Measurements from ENCODE around the gene C2orf92.

Gene C2orf92

GRCh38 chr2:97713296-97714083 lies 44.0 kb downstream of the C2orf92 start, which contains the start of gene ZAP70:
Gene ZAP70, plus strand, starts transcription at chr2:97713576. Its CDS starts 10,461 bp downstream, at chr2:97724037.
- peaks cover 34 to 100% (median 98%) of the 10 kb centered on the region in 10 experiments for H3K4me1 ChIP-seq
- H4K20me1 ChIP-seq = no peaks in the 10 kb centered on the region
- H3K9ac ChIP-seq = peak within 1 kb of the TSS; percentile 77 to 95 (median 89)
- no peaks in the 10 kb centered on the region for H3K36me3 ChIP-seq
- TF ChIP-seq Cebpa-rat (IDR thresholded peaks at IDR 0.05) = no peak
- no peaks in the 10 kb centered on the region for H3K9me3 ChIP-seq (replicated peaks in 1 of 11)
- H3K4me3 ChIP-seq = peak within 1 kb of the TSS; percentile 6 to 66 (median 55); a peak in 17 of 20 replicates
- peak within 1 kb of the TSS; percentile 69 to 99 (median 95); a peak in 21 of 22 replicates for H3K27ac ChIP-seq
- peak within 1 kb of the TSS; percentile 61 to 98 (median 92) for H3K4me2 ChIP-seq
- H3K27me3 ChIP-seq = no peaks in the 10 kb centered on the region

GRCh38 chr2:97714084-97714949 lies 44.8 kb downstream of the C2orf92 start:
- peak overlapping the region; percentile 77 to 95 (median 89) for H3K9ac ChIP-seq
- no peaks in the 10 kb centered on the region for H4K20me1 ChIP-seq
- H3K4me1 ChIP-seq = peaks cover 40 to 100% (median 98%) of the 10 kb centered on the region in 10 experiments
- no peaks in the 10 kb centered on the region for H3K36me3 ChIP-seq
- no peaks in the 10 kb centered on the region for H3K27me3 ChIP-seq
- H3K27ac ChIP-seq = peak overlapping the region; percentile 69 to 99 (median 95); a peak in 21 of 22 replicates
- peak overlapping the region; percentile 6 to 66 (median 55); a peak in 17 of 20 replicates for H3K4me3 ChIP-seq
- no peak for TF ChIP-seq Cebpa-rat (IDR thresholded peaks at IDR 0.05)
- H3K4me2 ChIP-seq = peak overlapping the region; percentile 61 to 98 (median 92)
- H3K9me3 ChIP-seq (replicated peaks in 1 of 11) = no peaks in the 10 kb centered on the region

DNA sequence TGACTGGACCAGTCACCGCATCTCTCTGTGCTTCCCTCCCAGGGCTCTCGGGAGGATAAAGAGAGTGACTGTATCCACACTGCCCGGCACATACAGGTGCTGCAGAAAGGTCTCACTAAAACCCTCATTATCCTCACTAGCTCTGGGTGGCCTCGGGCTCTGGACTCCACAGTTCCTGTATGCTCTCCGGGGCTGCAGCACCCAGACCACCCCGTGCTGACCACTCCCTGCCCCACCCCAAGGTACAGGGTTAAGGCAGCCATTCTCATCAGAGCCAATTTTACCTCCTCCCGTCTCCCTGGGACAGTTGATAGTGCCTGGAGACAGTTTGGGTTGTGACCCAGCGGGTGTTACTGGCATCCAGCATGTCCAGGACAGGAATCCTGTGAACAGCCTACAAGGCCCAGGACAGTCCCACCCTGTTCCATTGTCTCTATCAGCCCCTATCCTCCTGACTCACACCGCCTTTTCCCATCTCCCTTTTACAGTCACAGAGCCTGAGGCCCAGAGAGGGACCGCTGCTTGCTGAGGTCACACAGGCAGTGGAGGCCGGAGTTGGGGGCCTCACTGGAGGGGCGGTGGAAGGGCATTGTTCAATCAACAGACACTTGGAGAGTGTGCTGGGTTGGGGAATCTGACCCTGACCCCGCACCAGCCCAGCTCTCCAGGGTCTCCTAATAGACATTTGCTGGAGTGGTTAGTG lies 45.6 kb downstream of the C2orf92 start:
- no peaks in the 10 kb centered on the region for H4K20me1 ChIP-seq
- no peaks in the 10 kb centered on the region for H3K9me3 ChIP-seq (replicated peaks in 1 of 11)
- no peak for TF ChIP-seq Cebpa-rat (IDR thresholded peaks at IDR 0.05)
- peak overlapping the region in 5 of 10 experiments; percentile 46 to 62 (median 55); a peak in 8 of 20 replicates for H3K4me3 ChIP-seq
- no peaks in the 10 kb centered on the region for H3K36me3 ChIP-seq
- peak overlapping the region in 8 of 11 experiments; percentile 91 to 99 (median 96); a peak in 16 of 22 replicates for H3K27ac ChIP-seq
- no peaks in the 10 kb centered on the region for H3K27me3 ChIP-seq
- peak overlapping the region in 9 of 11 experiments; percentile 11 to 95 (median 89); a peak in 17 of 22 replicates for H3K9ac ChIP-seq
- H3K4me1 ChIP-seq = peaks cover 44 to 100% (median 100%) of the 10 kb centered on the region in 10 experiments
- H3K4me2 ChIP-seq = peak overlapping the region; percentile 61 to 98 (median 92); a peak in 21 of 22 replicates

- Histone ChIP-seq H3K27me3 (no peaks in the 10 kb centered on the region), H3K4me1 (peaks cover 44 to 100% (median 100%) of the 10 kb centered on the region in 10 experiments), H3K4me2 (peak overlapping the region in 9 of 11 experiments; percentile 88 to 98 (median 93); a peak in 18 of 22 replicates), H3K36me3 (peaks cover 0 to 9% (median 0%) of the 10 kb centered on the region in 11 experiments; a peak in 5 of 22 replicates), H3K4me3 (peak overlapping the region in 2 of 10 experiments; percentile 25 to 54; a peak in 1 of 20 replicates), H3K9ac (peak overlapping the region in 9 of 11 experiments; percentile 11 to 95 (median 89); a peak in 15 of 22 replicates), H3K9me3 (replicated peaks in 1 of 11) (no peaks in the 10 kb centered on the region), H4K20me1 (no peaks in the 10 kb centered on the region), H3K27ac (peak overlapping the region in 8 of 11 experiments; percentile 19 to 99 (median 95); a peak in 16 of 22 replicates)
- TF ChIP-seq Cebpa-rat (IDR thresholded peaks at IDR 0.05) = no peak
Observed at GRCh38 chr2:97715951-97716694, 46.6 kb downstream of the C2orf92 start.

DNA sequence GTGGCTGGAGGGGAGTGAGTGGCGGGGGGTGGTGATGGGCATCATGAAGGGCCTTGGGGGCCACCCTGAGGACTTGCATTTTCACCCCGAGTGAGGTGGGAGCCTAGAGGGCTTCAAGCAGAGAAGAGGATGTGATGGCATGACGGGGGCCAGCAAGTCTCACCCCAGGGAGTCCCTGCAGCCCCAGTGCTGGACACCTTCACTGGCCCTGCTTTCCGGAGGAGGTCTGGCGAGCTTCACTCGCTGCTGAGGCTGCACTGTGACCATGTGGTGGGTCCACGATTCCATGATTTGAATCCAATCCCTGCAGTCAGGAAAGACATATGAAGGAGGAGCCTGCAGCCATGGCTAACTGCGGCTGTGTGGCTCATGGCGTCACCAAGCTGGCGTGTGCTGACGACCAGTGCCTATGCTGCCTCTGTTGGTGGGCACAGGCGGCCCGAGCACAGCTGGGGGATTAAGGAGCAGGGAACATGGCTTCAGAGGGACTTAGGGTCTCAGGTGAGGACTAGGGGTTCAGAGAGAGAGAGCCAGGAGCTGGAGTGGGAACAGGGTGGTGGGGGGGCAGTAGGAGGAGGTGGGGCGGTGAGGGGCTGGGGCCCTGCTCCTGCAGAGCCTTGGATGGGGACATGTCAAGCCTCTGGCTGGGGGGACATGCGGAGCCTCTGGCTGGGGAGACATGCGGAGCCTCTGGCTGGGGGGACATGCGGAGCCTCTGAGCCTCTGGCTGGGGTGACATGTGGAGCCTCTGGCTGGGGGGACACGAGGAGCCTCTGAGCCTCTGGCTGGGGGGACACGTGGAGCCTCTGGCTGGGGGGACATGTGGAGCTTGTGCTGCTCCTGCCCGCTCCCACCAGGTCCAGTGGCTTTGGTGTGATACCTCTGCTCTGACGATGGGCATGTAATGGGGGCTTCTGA lies 47.4 kb downstream of the C2orf92 start:
- Histone ChIP-seq H3K4me3 (peak overlapping the region in 3 of 10 experiments; percentile 24 to 44 (median 44); a peak in 1 of 20 replicates), H3K9me3 (replicated peaks in 1 of 11) (peaks cover 0 to 4% (median 0%) of the 10 kb centered on the region in 11 experiments; a peak in 2 of 22 replicates), H3K27ac (peak overlapping the region in 8 of 11 experiments; percentile 77 to 99 (median 95); a peak in 15 of 22 replicates), H4K20me1 (no peaks in the 10 kb centered on the region), H3K4me1 (peaks cover 44 to 100% (median 100%) of the 10 kb centered on the region in 10 experiments), H3K9ac (peak overlapping the region in 9 of 11 experiments; percentile 38 to 95 (median 89); a peak in 17 of 22 replicates), H3K36me3 (peaks cover 0 to 16% (median 0%) of the 10 kb centered on the region in 11 experiments; a peak in 5 of 22 replicates), H3K4me2 (peak overlapping the region; percentile 80 to 98 (median 92); a peak in 21 of 22 replicates), H3K27me3 (no peaks in the 10 kb centered on the region)
- no peak for TF ChIP-seq Cebpa-rat (IDR thresholded peaks at IDR 0.05)

DNA sequence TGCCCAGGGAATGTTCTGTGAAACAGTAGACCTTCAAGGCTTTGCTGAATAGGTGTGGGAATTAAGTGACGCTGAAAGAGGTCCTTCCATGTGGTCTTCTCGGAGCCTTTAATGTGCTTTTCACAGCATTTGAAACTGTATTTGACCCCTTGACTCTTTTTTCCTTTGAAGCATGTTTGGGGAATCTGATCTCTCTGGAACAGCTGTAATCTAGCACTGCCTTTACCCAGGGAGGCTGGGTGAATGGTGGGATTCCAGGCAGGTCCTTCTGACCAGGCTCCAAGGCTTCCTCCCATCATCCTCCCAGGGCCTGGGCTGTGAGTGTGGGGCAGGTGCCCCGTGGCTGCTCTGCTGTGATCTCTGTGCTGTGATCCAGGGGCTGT lies 48.1 kb downstream of the C2orf92 start:
- TF ChIP-seq Cebpa-rat (IDR thresholded peaks at IDR 0.05) = no peak
- H3K4me3 ChIP-seq = peak overlapping the region in 6 of 10 experiments; percentile 30 to 51 (median 42); a peak in 7 of 20 replicates
- H3K4me1 ChIP-seq = peaks cover 42 to 100% (median 97%) of the 10 kb centered on the region in 10 experiments
- peaks cover 0 to 7% (median 0%) of the 10 kb centered on the region in 11 experiments; a peak in 2 of 22 replicates for H3K9me3 ChIP-seq (replicated peaks in 1 of 11)
- peak overlapping the region; percentile 80 to 98 (median 92) for H3K4me2 ChIP-seq
- H3K27me3 ChIP-seq = no peaks in the 10 kb centered on the region
- H3K36me3 ChIP-seq = peaks cover 0 to 20% (median 0%) of the 10 kb centered on the region in 11 experiments; a peak in 5 of 22 replicates
- peak overlapping the region in 10 of 11 experiments; percentile 16 to 99 (median 95); a peak in 19 of 22 replicates for H3K27ac ChIP-seq
- peak overlapping the region; percentile 18 to 95 (median 72); a peak in 20 of 22 replicates for H3K9ac ChIP-seq
- no peaks in the 10 kb centered on the region for H4K20me1 ChIP-seq

Data from BLaER1 treated with 17β-estradiol and CSF1 and Interleukin-3, amounts not matched to agents 10 nM and 100 nM (cell line).